ENCODE measurements around the gene ATF7.

The ATF7 gene

DNA sequence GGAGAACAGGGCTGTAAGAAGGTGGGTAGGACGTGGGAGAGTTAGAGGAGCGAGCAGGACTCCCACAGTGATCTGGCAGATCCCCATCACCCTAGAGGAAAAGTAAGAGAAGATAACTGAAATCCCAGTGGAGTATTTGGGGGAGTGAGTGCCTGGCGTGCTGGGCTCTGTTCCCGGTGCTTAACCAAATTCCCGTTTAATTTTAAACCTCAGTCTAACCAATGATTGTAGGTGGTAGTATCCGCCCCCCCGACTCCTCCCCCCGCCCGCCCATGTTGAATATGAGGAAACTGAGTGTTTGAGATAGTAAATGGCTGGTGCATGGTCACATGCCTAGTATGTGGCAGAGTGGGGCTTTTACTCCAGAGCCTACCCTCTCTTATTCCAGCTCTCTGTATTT lies 123.9 kb downstream of the ATF7 start:
- no peak for DNase-seq (ENCODE audit: low read depth in 2 of 2)

DNA sequence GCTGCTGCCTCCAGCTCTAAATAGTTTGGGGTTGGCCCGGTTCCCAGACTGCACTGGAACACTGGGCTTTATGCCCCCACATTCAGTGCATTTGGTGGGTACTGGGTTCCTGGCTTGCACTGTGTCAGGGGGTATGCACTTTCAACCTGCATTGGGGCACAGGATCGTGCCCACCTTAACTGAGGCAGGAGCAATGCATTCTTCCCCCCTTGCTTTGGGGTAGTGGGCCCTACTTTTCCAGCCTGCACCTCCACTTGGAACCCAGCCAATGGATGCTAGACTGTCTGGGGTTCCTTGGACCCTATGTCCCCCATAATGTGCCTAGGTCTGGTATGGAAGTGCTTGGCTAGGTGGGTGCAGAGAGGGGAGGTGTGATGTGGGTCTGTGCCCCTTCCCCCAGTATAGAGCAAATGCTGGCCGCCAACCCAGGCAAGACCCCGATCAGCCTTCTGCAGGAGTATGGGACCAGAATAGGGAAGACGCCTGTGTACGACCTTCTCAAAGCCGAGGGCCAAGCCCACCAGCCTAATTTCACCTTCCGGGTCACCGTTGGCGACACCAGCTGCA lies 124.5 kb downstream of the ATF7 start:
- DNase-seq (ENCODE audit: low read depth in 2 of 2), result no peak

- peak; percentile 94 to 95 for DNase-seq (ENCODE audit: low read depth in 2 of 2)
These were observed 125.2 kb downstream of the ATF7 start, which contains the start of gene TARBP2 for GRCh38 chr12:53500776-53501614. TARBP2 (plus strand) TSS chr12:53501283; CDS start chr12:53501409, 126 bp downstream.

- no peak for DNase-seq (ENCODE audit: low read depth in 2 of 2)
These were observed 125.9 kb downstream of the ATF7 start for GRCh38 chr12:53500142-53500775.

- DNase-seq (ENCODE audit: low read depth in 2 of 2), result peak in 1 of 2 donors; percentile 40
These were observed 126.7 kb downstream of the ATF7 start, which contains the start of gene MAP3K12 for GRCh38 chr12:53499266-53500141. MAP3K12 (minus strand) TSS chr12:53499458; CDS start chr12:53487391, 12,067 bp downstream.

- DNase-seq (ENCODE audit: low read depth in 2 of 2), result no peak
These were observed 127.9 kb downstream of the ATF7 start for GRCh38 chr12:53498235-53498630.

DNA sequence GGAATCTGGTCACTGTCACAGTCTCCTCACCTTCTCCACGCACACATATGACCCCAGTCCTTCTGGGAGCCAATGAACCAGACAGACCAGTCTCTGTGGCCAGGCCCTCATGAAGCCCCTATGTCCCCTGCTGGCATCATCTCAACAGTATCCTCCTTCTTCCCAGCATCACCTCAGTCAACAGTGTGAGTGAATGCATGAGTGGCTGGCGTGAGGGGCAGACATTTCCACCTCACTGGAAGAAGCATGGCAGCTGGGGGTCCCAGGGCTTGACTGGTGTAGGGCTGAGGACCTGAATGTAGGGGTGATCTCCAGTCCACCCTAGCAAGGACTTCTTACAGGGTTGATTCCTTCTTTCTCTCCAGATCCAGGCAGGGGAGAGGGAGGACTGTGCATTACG lies 128.7 kb downstream of the ATF7 start:
- DNase-seq (ENCODE audit: low read depth in 2 of 2), result no peak

GRCh38 chr12:53496752-53497032 lies 129.5 kb downstream of the ATF7 start:
- no peak for DNase-seq (ENCODE audit: low read depth in 2 of 2)

- DNase-seq (ENCODE audit: low read depth in 2 of 2), result no peak
These were observed 130.1 kb downstream of the ATF7 start for GRCh38 chr12:53495903-53496751.

GRCh38 chr12:53493610-53494391 lies 132.4 kb downstream of the ATF7 start:
- no peak for DNase-seq (ENCODE audit: low read depth in 2 of 2)

DNA sequence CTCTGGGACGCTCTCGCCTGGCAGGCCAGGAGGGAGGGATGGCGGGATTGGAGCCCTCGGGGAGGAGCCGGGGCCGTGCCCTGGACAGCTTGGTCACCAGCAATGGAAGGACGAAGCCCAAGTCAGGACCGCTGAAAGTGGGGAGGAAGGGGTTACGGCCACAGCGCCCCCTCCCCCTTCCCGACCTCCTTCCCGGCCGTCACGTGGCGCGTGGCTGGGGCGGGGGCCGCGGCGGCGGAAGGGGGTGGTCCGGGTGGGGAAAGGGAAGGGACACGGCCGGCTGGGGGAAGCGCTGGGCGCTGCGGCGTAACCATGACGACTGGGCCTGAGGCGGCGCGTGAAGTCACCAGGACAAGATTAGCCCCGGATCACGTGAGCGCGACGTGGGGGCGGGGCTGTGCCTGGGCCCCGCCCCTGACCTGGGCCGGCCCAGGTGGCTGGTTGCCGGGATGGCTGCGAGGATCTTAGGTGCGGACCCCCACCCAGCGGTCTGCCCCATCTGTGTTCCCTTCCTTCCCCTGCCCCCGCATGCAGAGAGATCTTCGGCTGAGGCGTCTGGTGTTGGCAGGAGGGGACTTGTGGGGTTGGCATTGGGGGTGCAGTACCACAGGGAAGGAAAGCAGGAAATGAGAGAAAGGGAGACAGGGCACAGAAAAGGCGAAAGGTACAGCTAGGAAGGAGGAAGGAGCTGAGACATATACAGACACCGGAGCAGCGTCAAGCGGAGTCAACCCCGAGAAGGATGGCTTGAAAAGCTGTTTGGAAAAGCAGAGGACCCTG lies 133.2 kb downstream of the ATF7 start:
- DNase-seq (ENCODE audit: low read depth in 2 of 2), result peak; percentile 71 to 75

- no peak for DNase-seq (ENCODE audit: low read depth in 2 of 2)
These were observed 134.0 kb downstream of the ATF7 start for GRCh38 chr12:53492188-53492587.

GRCh38 chr12:53489242-53489864 lies 136.8 kb downstream of the ATF7 start:
- no peak for DNase-seq (ENCODE audit: low read depth in 2 of 2)

DNA sequence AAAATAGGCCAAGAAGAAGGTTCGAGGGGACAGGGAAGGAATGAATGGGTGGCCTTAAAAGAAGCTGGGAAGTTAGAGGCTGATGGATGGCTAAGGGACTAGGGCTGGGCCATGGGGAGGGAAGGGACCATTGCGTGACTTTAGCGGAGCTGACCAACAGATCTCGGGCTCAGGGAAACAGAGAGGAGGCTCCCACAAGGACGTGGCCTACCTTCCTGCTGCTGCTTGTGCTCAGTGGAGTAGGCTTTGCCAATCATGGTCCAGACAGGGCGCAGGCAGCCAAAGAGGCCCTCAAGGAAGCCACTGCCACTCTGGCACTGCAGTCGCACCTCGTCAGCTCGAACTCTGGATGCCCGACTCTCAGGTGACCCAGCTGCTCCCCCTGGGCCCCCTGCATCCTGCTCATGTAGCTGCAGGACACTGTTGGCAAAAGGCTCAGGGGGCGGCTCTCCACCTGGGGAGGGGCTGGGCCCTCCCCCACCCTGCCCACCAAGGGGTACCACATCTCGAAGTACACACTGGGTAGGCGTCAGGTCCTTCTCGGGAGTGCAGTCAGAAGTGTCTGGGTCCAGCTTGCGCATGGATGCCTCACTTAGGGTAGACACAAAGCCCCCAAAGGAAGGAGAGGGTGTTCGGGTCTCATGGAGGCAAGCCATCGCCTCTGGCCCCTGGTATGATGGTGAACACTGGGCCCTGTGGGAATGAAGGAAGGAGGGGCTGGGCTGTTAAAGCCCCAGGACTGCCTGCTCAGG lies 139.3 kb downstream of the ATF7 start:
- no peak for DNase-seq (ENCODE audit: low read depth in 2 of 2)

DNA sequence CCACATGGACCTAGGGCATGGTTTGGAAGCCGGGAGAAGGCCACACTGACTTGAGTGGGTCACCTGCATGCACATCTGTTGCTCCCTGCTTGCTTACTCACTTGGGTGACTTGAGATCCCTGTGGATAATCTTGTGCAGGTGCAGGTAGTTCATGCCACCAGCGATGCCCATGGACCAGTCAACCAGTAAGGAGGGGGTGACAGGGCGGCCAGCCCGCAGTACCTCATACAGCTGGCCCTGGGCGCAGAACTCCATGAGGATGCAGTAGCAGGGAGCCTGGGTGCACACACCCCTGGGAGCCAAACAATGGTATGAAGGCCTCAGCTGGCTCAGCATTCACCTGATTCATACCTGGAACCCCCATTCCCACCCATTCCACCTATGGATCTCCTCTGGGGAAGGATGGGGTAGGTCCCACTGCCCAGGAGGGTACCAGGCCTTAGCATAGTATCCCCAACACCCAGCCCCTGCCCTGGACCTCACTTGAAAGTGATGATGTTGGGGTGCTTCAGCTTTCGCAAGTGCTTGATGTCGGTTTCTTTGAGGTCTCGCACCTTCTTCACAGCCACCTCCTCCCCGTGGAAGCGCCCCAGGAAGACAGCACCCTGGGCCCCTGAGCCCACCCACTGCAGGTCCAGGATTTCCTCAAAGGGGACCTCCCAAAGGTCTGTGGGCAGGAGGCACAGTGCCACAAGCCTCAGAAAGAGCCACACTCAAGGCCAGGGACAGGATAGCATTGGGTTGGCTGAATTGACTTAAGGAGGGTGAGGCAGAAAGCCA lies 140.0 kb downstream of the ATF7 start:
- no peak for DNase-seq (ENCODE audit: low read depth in 2 of 2)

- no peak for DNase-seq (ENCODE audit: low read depth in 2 of 2)
These were observed 141.3 kb downstream of the ATF7 start for GRCh38 chr12:53484686-53485575.

Measured in stimulated activated CD8-positive, alpha-beta memory T cell treated with anti-CD3 and anti-CD28 coated beads, Interleukin-2, amount 100 ng/mL, for 1 hour (primary cell).